ENCODE results near the gene CYB561A3.

CYB561A3 gene

DNA sequence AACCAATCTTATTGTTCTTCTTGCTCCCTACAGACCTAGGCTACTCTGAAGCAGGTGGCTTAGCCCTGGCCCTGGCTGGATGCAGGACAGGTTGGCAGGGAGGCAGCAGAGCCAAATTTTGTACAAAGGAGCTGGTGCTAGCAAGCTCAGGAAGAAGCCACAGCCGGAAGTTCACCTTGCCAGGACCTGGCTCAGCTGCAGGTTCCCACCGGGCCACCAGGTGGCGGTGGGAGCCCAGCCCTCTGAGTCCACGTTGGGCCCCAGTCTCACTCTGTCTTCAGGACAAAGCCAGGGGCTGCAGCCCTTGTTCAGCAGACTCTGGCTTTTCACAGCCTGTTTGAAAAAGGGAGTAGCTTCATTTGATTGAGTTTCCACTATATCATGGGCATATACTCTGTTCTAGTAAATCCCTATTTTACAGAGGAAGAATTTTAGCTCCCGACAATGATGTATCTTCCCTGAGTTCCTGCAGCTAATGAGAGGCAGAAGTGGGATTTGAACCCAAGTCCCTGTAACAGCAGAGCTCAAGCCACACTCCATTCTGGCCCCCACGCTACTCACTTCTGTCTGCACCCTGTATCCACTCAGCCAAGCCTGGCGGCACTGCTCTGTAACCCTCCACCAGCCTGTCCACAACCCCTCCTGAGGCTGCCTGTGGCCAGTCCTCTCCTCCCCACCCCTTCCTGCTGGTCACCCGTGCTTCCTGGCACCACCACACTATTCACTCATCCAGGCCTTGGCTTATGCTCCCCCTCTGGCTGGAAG lies 25.3 kb downstream of the CYB561A3 start:
- TF ChIP-seq, protein P1, sequence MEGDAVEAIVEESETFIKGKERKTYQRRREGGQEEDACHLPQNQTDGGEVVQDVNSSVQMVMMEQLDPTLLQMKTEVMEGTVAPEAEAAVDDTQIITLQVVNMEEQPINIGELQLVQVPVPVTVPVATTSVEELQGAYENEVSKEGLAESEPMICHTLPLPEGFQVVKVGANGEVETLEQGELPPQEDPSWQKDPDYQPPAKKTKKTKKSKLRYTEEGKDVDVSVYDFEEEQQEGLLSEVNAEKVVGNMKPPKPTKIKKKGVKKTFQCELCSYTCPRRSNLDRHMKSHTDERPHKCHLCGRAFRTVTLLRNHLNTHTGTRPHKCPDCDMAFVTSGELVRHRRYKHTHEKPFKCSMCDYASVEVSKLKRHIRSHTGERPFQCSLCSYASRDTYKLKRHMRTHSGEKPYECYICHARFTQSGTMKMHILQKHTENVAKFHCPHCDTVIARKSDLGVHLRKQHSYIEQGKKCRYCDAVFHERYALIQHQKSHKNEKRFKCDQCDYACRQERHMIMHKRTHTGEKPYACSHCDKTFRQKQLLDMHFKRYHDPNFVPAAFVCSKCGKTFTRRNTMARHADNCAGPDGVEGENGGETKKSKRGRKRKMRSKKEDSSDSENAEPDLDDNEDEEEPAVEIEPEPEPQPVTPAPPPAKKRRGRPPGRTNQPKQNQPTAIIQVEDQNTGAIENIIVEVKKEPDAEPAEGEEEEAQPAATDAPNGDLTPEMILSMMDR (conservative IDR thresholded peaks at IDR 0.05) = peak; percentile 97
- H3K27ac ChIP-seq = peak overlapping the region; percentile 93

DNA sequence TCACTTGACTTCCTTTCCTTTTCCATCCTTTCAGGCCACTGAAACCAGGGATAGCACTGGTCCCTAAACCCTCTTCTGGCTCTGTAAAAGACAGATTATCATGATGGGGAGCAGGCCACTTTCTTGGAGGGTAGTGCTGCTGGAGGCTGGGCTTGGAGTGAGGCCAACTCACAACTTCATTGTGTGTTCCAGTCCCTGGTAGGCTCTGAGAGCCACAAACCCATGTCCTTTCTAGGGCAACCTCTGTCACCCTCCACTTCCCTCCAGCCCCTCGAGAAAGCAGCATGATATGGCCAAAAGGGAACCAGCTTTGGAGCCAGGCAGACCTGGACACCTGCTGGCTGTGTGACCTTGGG lies 26.3 kb downstream of the CYB561A3 start:
- TF ChIP-seq, protein P1 (conservative IDR thresholded peaks at IDR 0.05) = no peak
- H3K27ac ChIP-seq = peak overlapping the region; percentile 93

DNA sequence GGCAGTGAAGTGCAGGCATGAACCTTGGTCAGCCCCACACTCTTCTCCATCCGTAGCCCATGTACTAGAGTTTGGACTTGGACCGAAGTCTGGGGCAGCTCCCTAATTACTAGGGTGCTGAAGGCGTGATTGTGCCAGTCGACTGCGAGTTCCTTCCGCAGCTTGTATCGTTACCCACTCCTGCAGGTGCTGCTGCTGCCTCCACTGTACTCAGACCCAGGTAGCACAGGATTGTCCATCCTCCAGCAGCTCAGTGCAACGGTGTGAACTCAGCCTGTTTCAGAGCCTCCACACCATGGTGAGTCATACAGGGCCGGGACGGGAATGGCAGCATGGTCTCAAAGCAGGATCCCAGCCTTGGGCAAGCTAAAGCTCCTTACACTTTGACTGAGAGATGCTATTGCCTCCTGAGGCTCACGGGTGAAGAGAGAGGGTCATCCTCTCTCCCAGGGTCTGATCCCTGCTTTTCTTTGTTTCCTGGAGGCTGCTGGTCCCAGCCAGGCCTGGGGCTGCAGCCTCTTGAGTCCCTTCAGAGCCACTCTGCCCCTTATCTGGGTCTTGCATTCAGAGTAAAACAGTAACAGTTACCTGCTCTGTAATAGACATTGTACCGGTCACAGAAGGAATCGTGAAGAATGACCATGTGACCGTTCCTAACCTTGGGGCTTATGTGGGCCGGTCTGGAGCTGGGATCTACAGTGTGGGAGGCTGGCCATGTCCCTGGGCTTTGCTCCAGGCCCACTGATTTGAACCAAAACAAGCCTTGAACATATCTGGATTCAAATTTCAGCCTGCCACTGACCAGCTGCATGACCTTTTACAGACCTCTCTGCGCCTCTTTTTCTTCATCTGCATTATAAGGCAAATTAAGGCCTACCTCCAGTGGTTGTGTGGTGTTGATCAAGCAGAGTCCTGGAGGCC lies 27.0 kb downstream of the CYB561A3 start:
- TF ChIP-seq, protein P1 (conservative IDR thresholded peaks at IDR 0.05) = no peak
- H3K27ac ChIP-seq = peak overlapping the region; percentile 93

DNA sequence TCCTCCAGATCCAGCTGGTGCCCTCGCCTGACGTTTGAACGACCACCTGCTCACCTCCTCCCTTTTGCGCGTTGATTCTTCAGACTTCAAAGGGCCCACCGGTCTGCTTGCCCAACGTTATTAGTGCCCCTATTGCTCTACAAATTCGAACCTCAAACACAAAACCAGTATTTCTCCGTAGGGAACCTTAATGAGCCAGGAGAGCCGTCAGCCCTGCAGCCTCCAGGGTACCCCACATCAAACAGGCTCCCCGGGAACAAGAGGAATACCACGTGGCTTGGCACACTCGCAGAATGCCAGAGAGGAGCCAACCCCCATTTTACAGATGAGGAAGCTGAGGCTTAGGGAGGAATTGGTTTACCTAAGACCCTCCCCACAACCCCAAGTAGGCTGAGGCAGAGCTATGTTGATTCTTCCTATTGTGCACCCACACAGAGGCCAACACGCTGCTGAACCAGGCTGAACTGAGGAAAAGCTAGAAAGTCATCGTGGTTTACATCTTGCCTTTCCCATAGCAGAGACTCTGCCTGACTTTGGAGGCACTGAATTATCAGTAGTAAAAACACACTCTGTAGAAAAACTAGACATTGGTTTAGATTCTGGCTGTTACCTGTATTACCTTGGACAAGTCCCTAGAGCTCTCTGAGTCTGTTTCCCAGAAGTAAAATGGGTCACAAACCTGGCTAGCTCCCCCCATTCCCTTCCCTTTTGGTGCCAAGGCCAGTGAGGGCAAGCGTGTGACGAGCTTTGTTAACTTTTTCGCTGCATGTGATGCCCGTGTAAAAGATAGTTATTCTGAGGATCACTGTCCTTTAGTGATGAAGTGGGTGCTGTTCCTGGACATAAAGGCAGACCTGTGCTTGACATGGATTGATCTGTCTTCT lies 27.9 kb downstream of the CYB561A3 start:
- H3K27ac ChIP-seq = peak overlapping the region; percentile 93
- TF ChIP-seq, protein P1 (conservative IDR thresholded peaks at IDR 0.05) = no peak

DNA sequence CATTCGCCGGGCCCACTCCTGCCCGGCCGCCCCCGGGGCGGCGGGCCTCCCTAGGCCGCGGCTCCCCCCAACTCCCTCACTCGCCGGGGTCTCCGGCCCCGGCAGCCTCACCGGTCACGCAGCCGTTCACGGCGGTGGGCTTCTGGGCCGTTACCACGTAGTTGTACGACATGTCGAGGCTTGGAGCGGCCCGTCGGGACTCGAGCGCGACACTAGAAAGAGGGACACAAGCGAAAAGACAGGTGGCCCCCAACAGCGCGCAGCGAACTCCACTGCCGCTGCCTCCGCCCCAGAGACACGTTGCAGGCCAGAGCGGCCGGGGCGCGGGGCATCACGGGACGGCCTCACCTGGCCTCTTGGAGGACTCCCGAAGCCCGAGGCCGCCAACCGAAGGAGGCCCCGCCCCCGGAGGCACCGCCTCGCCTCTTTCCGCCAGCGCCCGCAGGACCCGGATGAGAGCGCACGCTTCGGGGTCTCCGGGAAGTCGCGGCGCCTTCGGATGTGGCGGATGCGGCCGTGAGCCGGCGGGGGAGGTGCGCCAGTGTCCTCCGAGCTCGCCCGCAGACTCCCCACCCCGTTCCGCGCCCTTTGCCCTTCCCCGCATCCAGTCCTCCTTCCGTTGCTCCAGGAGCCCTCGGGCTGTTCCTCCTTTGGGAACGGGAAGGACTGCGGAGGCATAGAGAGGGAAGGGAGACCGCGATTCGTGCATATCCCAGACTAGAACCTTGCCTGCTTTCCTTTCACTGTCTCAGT lies 28.7 kb downstream of the CYB561A3 start, which contains the start of the genes DDB1 and TKFC:
DDB1 (minus strand) TSS at position 309 of the 753 bp plus-strand sequence; CDS start at position 172, 137 bp downstream.
TKFC (plus strand) TSS at position 432 of the 753 bp plus-strand sequence. CDS start 1,501 bp downstream, outside the sequence.
- TF ChIP-seq, protein P1 (conservative IDR thresholded peaks at IDR 0.05) = no peak
- peak within 1 kb of the TSS; percentile 93 for H3K27ac ChIP-seq

DNA sequence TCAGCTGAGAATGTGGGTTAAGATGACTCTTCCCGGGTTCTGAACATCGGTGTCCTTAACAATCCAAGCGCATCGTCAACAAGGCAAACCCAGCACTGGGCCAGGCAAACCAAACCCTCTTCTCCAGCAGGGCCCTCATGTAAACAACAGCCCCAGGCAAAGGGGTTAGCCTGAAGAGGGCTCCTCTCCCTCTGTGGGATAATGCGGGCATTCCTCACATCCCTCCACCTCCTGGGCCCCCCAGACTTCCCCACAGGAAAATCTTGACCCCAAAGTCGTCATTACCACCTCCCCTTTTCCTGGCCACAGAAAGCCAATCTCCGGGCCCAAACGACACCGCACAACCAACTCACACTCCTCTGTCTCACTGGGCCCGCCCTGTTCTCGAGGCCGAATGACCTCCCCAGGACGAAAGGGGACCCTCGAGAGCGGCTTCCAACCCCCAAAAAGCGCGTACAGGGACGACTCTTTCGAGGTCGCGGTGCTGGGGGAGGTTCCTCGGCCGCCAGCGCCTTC lies 29.3 kb downstream of the CYB561A3 start:
- TF ChIP-seq, protein P1 (conservative IDR thresholded peaks at IDR 0.05) = no peak

More for the DNA sequence above, 29.3 kb downstream of the CYB561A3 start:
- peak overlapping the region; percentile 93 for H3K27ac ChIP-seq
